Duodenal mucosa (tissue), 2 donors: ENCODE results near the gene BTBD8.

Experiments
- H3K27ac ChIP-seq: one replicate; pipeline ENCODE4 v1.7.0; 2013; ENCODE audit warnings: low read depth, low read length
- H3K27me3 ChIP-seq, 2 donors: one replicate each; pipeline ENCODE4 v1.7.0; 2013; ENCODE audit warnings: low read length in 2 of 2, control low read depth in 1 of 2; ENCODE audit not compliant: insufficient read depth in 2 of 2, control insufficient read depth in 1 of 2
- H3K36me3 ChIP-seq, 2 donors: one replicate each; pipeline ENCODE4 v1.7.0; 2013; ENCODE audit warnings: low read length in 2 of 2, control low read depth in 1 of 2; ENCODE audit not compliant: insufficient read depth in 2 of 2, control insufficient read depth in 1 of 2
- H3K4me1 ChIP-seq, 2 donors: one replicate each; pipeline ENCODE4 v1.7.0; 2013; ENCODE audit warnings: low read length in 2 of 2, control low read depth in 1 of 2; ENCODE audit not compliant: insufficient read depth in 2 of 2, control insufficient read depth in 1 of 2
- H3K4me3 ChIP-seq, 2 donors: one replicate each; pipeline ENCODE4 v1.7.0; 2013; ENCODE audit warnings: low read length in 2 of 2, low read depth in 1 of 2
- H3K9ac ChIP-seq, 2 donors: one replicate each; pipeline ENCODE4 v1.7.0; 2013; ENCODE audit warnings: low read length in 2 of 2, low read depth in 1 of 2
- H3K9me3 ChIP-seq, 2 donors: one replicate each; pipeline ENCODE4 v1.7.0; 2013; ENCODE audit warnings: low read length in 2 of 2, control low read depth in 1 of 2; ENCODE audit not compliant: control insufficient read depth in 1 of 2

Gene BTBD8

GRCh38 chr1:92080128-92080985 lies at the start of gene BTBD8:
Gene BTBD8, plus strand, starts transcription at chr1:92080345. Its CDS starts 227 bp downstream, at chr1:92080572.
- Histone ChIP-seq H3K36me3 (no peaks in the 10 kb centered on the region), H3K27me3 (no peaks in the 10 kb centered on the region), H3K4me3 (peak within 1 kb of the TSS; percentile 84 to 95), H3K9ac (peak within 1 kb of the TSS; percentile 58 to 91), H3K9me3 (peaks cover 0 to 6% of the 10 kb centered on the region in 2 donors), H3K4me1 (peaks cover 0 to 9% of the 10 kb centered on the region in 2 donors), H3K27ac (peak within 1 kb of the TSS; percentile 46)

- H3K4me3 ChIP-seq, result peak overlapping the region; percentile 30 to 65
- H3K27me3 ChIP-seq, result peaks cover 6 to 9% of the 10 kb centered on the region in 2 donors
- H3K4me1 ChIP-seq, result peaks cover 9 to 13% of the 10 kb centered on the region in 2 donors
- H3K9me3 ChIP-seq, result no peaks in the 10 kb centered on the region
- H3K9ac ChIP-seq, result peak overlapping the region in 1 of 2 donors; percentile 12
- no peak overlapping the region for H3K27ac ChIP-seq
- no peaks in the 10 kb centered on the region for H3K36me3 ChIP-seq
These were observed 49.5 kb upstream of the BTBD8 start for GRCh38 chr1:92030656-92031107.

DNA sequence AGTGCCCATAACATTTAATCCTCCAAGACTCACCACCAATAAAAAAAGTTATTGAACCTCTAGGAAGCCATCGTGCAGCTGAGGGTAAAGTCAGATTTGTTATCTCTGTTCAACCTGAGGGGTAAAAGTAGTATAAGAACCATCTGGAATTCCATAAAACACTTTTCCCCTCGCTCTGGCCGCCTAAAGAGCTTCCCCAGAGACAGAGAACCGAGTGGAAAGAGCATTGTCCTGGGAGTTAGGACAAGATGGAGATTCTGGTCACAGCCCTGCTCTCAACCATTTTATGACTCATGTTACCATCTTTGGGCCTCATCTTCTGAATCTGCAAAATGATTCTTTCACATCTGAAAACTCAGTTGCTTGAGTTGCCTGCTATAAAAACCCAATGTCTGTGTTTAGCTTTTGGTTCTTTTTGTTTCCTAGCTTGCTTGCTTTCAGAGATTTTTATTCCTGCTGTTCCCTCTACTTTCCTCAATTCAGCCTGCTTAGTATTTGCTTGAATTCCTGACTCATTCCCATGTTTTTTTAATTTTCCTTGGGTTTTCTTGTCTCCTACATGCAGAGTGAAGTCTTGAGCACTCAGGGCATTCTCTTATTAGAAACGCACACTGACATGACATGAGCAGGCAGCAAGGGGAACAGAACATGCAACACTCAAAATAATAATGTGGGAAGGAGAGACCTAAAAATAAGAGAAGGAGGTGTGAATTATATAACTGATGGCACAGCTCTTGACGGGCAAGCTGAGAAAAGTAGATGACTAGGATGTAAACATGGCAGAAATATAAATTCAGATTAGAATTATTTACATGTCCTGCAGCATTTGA lies 48.6 kb upstream of the BTBD8 start:
- Histone ChIP-seq H3K4me1 (peaks cover 9 to 13% of the 10 kb centered on the region in 2 donors), H3K27ac (no peak overlapping the region), H3K9ac (no peak overlapping the region), H3K4me3 (no peak overlapping the region), H3K9me3 (no peaks in the 10 kb centered on the region), H3K36me3 (no peaks in the 10 kb centered on the region), H3K27me3 (peaks cover 6 to 9% of the 10 kb centered on the region in 2 donors)

DNA sequence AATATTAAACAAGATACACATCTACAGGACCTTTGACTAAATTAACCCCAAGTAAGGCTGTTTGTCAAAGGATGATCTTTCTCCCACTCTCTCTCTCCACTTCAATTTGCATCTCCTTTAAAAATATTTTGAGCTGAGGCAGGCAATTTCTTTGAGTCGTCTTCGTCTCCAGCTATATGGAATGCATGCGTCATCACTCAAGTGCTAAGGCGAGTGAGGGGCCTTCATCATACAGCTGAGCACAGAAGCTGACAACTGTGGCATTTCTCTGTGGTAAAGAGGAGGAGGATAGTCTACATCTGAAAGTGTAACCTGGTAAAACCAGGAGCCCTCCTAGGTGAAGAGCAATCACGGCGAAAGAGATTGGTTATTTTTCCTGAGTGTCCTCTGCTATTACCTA lies 42.7 kb upstream of the BTBD8 start:
- Histone ChIP-seq H3K4me1 (no peaks in the 10 kb centered on the region), H3K36me3 (no peaks in the 10 kb centered on the region), H3K9ac (no peak overlapping the region), H3K9me3 (no peaks in the 10 kb centered on the region), H3K27me3 (no peaks in the 10 kb centered on the region), H3K27ac (no peak overlapping the region), H3K4me3 (no peak overlapping the region)

DNA sequence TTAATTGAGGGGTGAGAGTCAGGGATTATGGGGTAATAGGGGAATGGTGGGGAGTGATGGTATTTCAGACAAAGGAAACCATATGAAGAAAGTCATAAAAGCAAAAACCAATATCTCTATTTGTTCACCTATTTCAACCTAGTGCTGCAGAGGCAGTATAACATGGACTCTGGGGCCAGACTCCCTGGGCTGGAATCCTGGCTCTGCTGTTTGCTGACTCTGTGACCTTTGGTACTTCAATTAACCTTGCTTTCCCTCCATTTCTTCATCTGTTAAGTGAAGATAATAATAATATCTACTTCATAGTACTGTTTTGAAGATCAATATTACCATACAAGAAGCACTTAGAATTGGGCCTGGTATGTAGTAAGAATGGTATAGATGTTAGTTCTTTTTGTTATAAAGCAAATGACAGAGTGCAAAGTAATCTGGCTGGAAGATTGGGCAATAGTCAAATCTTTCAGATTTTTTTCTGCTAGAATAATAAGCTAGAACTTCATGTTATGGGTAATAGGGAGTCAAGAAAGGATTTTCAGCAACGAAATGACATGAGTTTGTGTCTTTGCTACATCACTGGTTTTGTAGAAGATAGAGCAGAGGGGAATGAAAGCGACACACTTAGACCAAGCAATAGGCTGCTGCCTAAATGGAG lies 41.3 kb upstream of the BTBD8 start:
- Histone ChIP-seq H3K36me3 (no peaks in the 10 kb centered on the region), H3K9ac (no peak overlapping the region), H3K27me3 (no peaks in the 10 kb centered on the region), H3K27ac (no peak overlapping the region), H3K9me3 (no peaks in the 10 kb centered on the region), H3K4me3 (no peak overlapping the region), H3K4me1 (no peaks in the 10 kb centered on the region)

GRCh38 chr1:92040971-92041370 lies 39.2 kb upstream of the BTBD8 start:
- Histone ChIP-seq H3K27ac (no peak overlapping the region), H3K36me3 (no peaks in the 10 kb centered on the region), H3K27me3 (no peaks in the 10 kb centered on the region), H3K9me3 (no peaks in the 10 kb centered on the region), H3K4me3 (no peak overlapping the region), H3K4me1 (no peaks in the 10 kb centered on the region), H3K9ac (no peak overlapping the region)

DNA sequence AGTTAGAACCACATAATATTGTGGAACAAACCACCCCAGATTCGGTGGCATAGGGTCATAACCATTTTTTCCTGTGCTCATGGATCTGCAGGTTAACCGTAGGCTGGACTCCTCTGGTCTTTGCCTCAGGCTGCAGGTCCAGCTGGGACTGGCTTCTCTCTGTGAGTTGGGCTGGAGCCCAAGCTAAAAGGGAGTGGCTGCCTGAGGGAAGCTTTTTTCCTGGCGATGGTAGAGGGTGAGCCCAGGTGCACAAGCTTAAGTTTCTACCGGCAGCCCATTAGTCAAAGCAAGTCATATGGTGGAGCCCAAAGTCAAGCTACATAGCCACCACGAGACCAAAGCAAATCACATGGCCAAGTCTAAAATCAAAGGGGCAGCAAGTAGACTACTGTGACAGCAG lies 36.5 kb upstream of the BTBD8 start:
- no peak overlapping the region for H3K9ac ChIP-seq
- peak overlapping the region; percentile 10 for H3K27ac ChIP-seq
- no peaks in the 10 kb centered on the region for H3K27me3 ChIP-seq
- no peaks in the 10 kb centered on the region for H3K4me1 ChIP-seq
- no peaks in the 10 kb centered on the region for H3K36me3 ChIP-seq
- no peaks in the 10 kb centered on the region for H3K9me3 ChIP-seq
- no peak overlapping the region for H3K4me3 ChIP-seq

- no peak overlapping the region for H3K9ac ChIP-seq
- no peak overlapping the region for H3K4me3 ChIP-seq
- no peaks in the 10 kb centered on the region for H3K36me3 ChIP-seq
- no peaks in the 10 kb centered on the region for H3K4me1 ChIP-seq
- H3K9me3 ChIP-seq, result no peaks in the 10 kb centered on the region
- no peak overlapping the region for H3K27ac ChIP-seq
- no peaks in the 10 kb centered on the region for H3K27me3 ChIP-seq
These were observed 34.2 kb upstream of the BTBD8 start for GRCh38 chr1:92045766-92046495.

DNA sequence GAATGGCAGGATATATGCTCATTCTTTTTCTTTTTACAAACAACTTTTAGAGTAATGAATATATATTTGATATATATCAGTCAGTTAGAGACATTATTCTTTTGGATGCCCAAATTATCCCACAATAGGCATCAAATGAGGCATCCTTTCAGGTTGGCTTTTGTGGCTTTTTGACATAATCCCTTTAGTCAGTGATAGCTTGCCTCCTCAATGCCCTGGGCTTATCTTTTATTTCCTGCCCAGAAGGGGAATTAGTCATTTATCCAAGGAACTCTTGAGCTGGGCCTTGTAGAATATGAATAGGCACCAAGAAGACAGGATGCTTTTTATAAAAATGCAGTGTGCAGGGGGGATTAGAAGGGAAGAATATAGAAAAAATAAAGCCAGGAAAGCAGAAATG lies 28.2 kb upstream of the BTBD8 start:
- Histone ChIP-seq H3K9me3 (no peaks in the 10 kb centered on the region), H3K36me3 (no peaks in the 10 kb centered on the region), H3K27me3 (no peaks in the 10 kb centered on the region), H3K4me1 (no peaks in the 10 kb centered on the region), H3K4me3 (no peak overlapping the region), H3K27ac (no peak overlapping the region), H3K9ac (no peak overlapping the region)
